Transverse colon (tissue), 3 donors: Measurements from ENCODE around the gene ZNF318.

ENCODE experiments used
- CTCF ChIP-seq, 5 experiments: fragments of 200-600 bp in 3 of 5; fragments of 450-650 bp in 2 of 5; sonication (generic) in 3 of 5; IDR thresholded peaks; 1 replicate in 2 of 5; 2 replicates in 3 of 5; pipeline ENCODE4 v1.5.1; 2016 to 2017; ENCODE audit warnings: antibody characterized with exemption in 5 of 5, inconsistent platforms in 3 of 5, mild to moderate bottlenecking in 2 of 5, moderate library complexity in 1 of 5
- EP300 ChIP-seq: sonication (generic); formaldehyde crosslinking; IDR thresholded peaks from one replicate; pipeline ENCODE4 v1.6.1; 2017; ENCODE audit warnings: antibody characterized with exemption, low read depth

DNA sequence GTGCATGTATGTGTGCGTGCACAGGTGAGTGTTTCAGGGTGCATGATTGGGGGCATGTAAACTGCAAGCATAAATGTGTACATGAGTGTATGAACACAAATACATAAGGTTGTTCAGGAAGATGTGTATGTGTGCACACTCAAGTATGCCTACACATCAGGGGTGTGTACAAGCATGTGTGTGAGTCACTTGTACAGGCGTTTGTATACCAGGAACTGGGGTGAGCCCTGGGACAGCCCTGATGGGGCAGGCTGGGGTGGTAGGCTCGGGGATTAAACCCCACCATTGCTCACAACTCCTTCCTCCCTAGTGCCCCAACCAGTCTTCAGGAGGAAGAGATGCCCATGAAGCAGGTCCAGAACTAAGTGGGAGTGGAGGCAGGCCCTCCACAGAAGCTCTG is 65.1 kb downstream of the ZNF318 start:
- TF ChIP-seq EP300 (no peak), CTCF (IDR thresholded peaks at IDR 0.05) (no peak)
